H1 (cell line): ENCODE measurements around the gene BSCL2. TPM values are rescaled to one million over a fixed set of nuclear protein-coding genes. Genes with fewer than 3 reads are reported as not detected.

ENCODE experiments used
- CTCF ChIA-PET: fragments of 300-600 bp; sonication (Branson Sonifier 250); formaldehyde crosslinking; loops from one replicate; lab custom pipeline; 2021; ENCODE audit not compliant: partially characterized antibody; lab: Charles Lee
- POLR2A ChIA-PET: fragments of 300-600 bp; sonication (Branson Sonifier 250); formaldehyde crosslinking; loops from one replicate; lab custom pipeline; 2021; ENCODE audit warnings: inconsistent platforms; ENCODE audit not compliant: partially characterized antibody; lab: Charles Lee
- DNase-seq, 2 experiments: peaks; one replicate each; pipeline versions ENCODE4 v3.0.0 to v3.0.0-alpha.2; 2010 to 2022; ENCODE audit warnings: low spot score in 2 of 2, low read depth in 1 of 2, mixed read lengths in 1 of 2
- FAIRE-seq: peaks from 2 replicates; lab custom pipeline; 2011; peaks lifted over from hg19 to GRCh38; lab: Jason Lieb, UNC
- H2AFZ ChIP-seq: 2 replicates; pipeline ENCODE4 v1.8.1; 2012; ENCODE audit warnings: low read length, inconsistent platforms
- H2AK5ac ChIP-seq: 2 replicates; pipeline ENCODE4 v1.6.1; 2013; ENCODE audit warnings: low read depth, low read length
- H2BK120ac ChIP-seq: replicated peaks from 2 replicates; pipeline ENCODE3; 2013; ENCODE audit warnings: low read depth, low read length, inconsistent platforms
- H2BK12ac ChIP-seq: 2 replicates; pipeline ENCODE4 v1.6.1; 2013; ENCODE audit warnings: low read depth, low read length
- H2BK15ac ChIP-seq: 2 replicates; pipeline ENCODE4 v1.6.1; 2013; ENCODE audit warnings: low read length
- H2BK20ac ChIP-seq: 2 replicates; pipeline ENCODE4 v1.6.1; 2013; ENCODE audit warnings: low read length
- H2BK5ac ChIP-seq: 2 replicates; pipeline ENCODE4 v1.6.1; 2013; ENCODE audit warnings: low read depth, low read length
- H3K14ac ChIP-seq: 2 replicates; pipeline ENCODE4 v1.6.1; 2013; ENCODE audit warnings: inconsistent platforms; ENCODE audit not compliant: insufficient read length
- H3K18ac ChIP-seq: 2 replicates; pipeline ENCODE4 v1.6.1; 2013; ENCODE audit warnings: low read length; ENCODE audit errors: extremely low read depth
- H3K23ac ChIP-seq: 2 replicates; pipeline ENCODE4 v1.6.1; 2013; ENCODE audit warnings: inconsistent platforms; ENCODE audit not compliant: insufficient read length
- H3K23me2 ChIP-seq: 2 replicates; pipeline ENCODE4 v1.6.1; 2013; ENCODE audit warnings: low read depth, low read length
- H3K27ac ChIP-seq: 2 replicates; pipeline ENCODE4 v1.6.1; 2011; ENCODE audit warnings: low read depth, low read length, inconsistent platforms
- H3K27me3 ChIP-seq, 4 experiments: replicated peaks in 1 of 4; 1 replicate in 1 of 4; 2 replicates in 3 of 4; pipeline versions ENCODE4 v1.6.1 to v1.8.1; 2011 to 2013; ENCODE audit warnings: low read length in 3 of 4, mild to moderate bottlenecking in 3 of 4, inconsistent platforms in 2 of 4, mixed read lengths in 2 of 4, moderate library complexity in 1 of 4; ENCODE audit not compliant: control insufficient read depth in 3 of 4, insufficient read depth in 3 of 4; ENCODE audit errors: extremely low read depth in 1 of 4
- H3K36me3 ChIP-seq, 4 experiments: 2 replicates each; pipeline versions ENCODE4 v1.6.1 to v1.8.1; 2011 to 2013; ENCODE audit warnings: mild to moderate bottlenecking in 4 of 4, low read length in 3 of 4, moderate library complexity in 2 of 4, control low read depth in 1 of 4, inconsistent platforms in 1 of 4; ENCODE audit not compliant: insufficient read depth in 4 of 4, control insufficient read depth in 2 of 4
- H3K4ac ChIP-seq: replicated peaks from 2 replicates; pipeline ENCODE3; 2013; ENCODE audit warnings: low read length, low read depth, mixed read lengths, inconsistent platforms; ENCODE audit not compliant: insufficient read length
- H3K4me1 ChIP-seq, 4 experiments: replicated peaks in 1 of 4; 1 replicate in 1 of 4; 2 replicates in 3 of 4; pipeline versions ENCODE4 v1.6.1 to v1.8.1; 2011 to 2013; ENCODE audit warnings: low read length in 3 of 4, inconsistent platforms in 2 of 4, mixed read lengths in 1 of 4; ENCODE audit not compliant: insufficient read depth in 4 of 4, control insufficient read depth in 3 of 4
- H3K4me2 ChIP-seq, 2 experiments: 2 replicates each; pipeline versions ENCODE4 v1.6.1 to v1.8.1; 2011 to 2013; ENCODE audit warnings: low read depth in 2 of 2, low read length in 2 of 2, control low read depth in 1 of 2, inconsistent platforms in 1 of 2, mild to moderate bottlenecking in 1 of 2; ENCODE audit not compliant: insufficient read depth in 1 of 2
- H3K4me3 ChIP-seq, 4 experiments: fragments of 200-600, 300-600 bp in 1 of 4; sonication (generic), shearing (Covaris generic), sonication (Bioruptor Twin) in 1 of 4; 2 replicates each; pipeline versions ENCODE4 v1.5.1 to v1.8.1; 2011 to 2016; ENCODE audit warnings: low read length in 4 of 4, low read depth in 3 of 4, control low read depth in 2 of 4, inconsistent platforms in 2 of 4, mild to moderate bottlenecking in 2 of 4, mixed read lengths in 1 of 4, moderate library complexity in 1 of 4; ENCODE audit not compliant: insufficient read depth in 2 of 4; ENCODE audit errors: extremely low read depth in 1 of 4
- H3K56ac ChIP-seq: replicated peaks from 2 replicates; pipeline ENCODE3; 2013; ENCODE audit warnings: low read depth, mild to moderate bottlenecking, mixed read lengths, low read length, inconsistent platforms; ENCODE audit not compliant: insufficient read length
- H3K79me1 ChIP-seq: 2 replicates; pipeline ENCODE4 v1.6.1; 2013; ENCODE audit warnings: low read depth, low read length, control low read depth
- H3K79me2 ChIP-seq, 2 experiments: 2 replicates each; pipeline versions ENCODE4 v1.6.1 to v1.8.1; 2012 to 2013; ENCODE audit warnings: low read length in 2 of 2, mild to moderate bottlenecking in 2 of 2, inconsistent platforms in 1 of 2; ENCODE audit not compliant: insufficient read depth in 2 of 2, control insufficient read depth in 1 of 2
- H3K9ac ChIP-seq, 4 experiments: replicated peaks in 1 of 4; 1 replicate in 1 of 4; 2 replicates in 3 of 4; pipeline versions ENCODE4 v1.6.1 to v1.8.1; 2011 to 2013; ENCODE audit warnings: low read depth in 3 of 4, low read length in 3 of 4, control low read depth in 2 of 4, mild to moderate bottlenecking in 2 of 4, moderate library complexity in 2 of 4, inconsistent platforms in 1 of 4; ENCODE audit errors: extremely low read depth in 1 of 4
- H3K9me3 ChIP-seq, 2 experiments: 2 replicates each; pipeline versions ENCODE4 v1.6.1 to v1.8.1; 2012 to 2013; ENCODE audit warnings: mild to moderate bottlenecking in 2 of 2, moderate library complexity in 2 of 2, control low read depth in 1 of 2, inconsistent platforms in 1 of 2, low read depth in 1 of 2, low read length in 1 of 2, mixed read lengths in 1 of 2; ENCODE audit not compliant: insufficient read depth in 2 of 2
- H4K20me1 ChIP-seq, 2 experiments: replicated peaks in 1 of 2; 2 replicates each; pipeline versions ENCODE3 to v1.8.1; 2011 to 2013; ENCODE audit warnings: inconsistent platforms in 2 of 2, low read length in 2 of 2, mild to moderate bottlenecking in 1 of 2; ENCODE audit not compliant: insufficient read depth in 2 of 2, control insufficient read depth in 1 of 2
- H4K5ac ChIP-seq: 2 replicates; pipeline ENCODE4 v1.6.1; 2013; ENCODE audit warnings: low read length, low read depth, mixed read lengths, inconsistent platforms; ENCODE audit not compliant: insufficient read length
- H4K8ac ChIP-seq: 2 replicates; pipeline ENCODE4 v1.8.0; 2013; ENCODE audit warnings: mild to moderate bottlenecking, moderate library complexity, low read length, inconsistent platforms; ENCODE audit not compliant: insufficient read depth; ENCODE audit errors: extremely low read depth
- H4K91ac ChIP-seq: replicated peaks from 2 replicates; pipeline ENCODE3; 2013; ENCODE audit warnings: low read length, mixed read lengths, inconsistent platforms; ENCODE audit not compliant: insufficient read length
- BACH1 ChIP-seq: IDR thresholded peaks from 2 replicates; pipeline ENCODE4 v1.6.1; 2012; ENCODE audit warnings: low read length, improper control_type of control experiment
- WGBS, 2 experiments: shearing (Covaris generic) in 1 of 2; methylation state at CpG; one replicate each; pipeline versions ENCODE4 v1.1.6 to v1.1.7; 2013 to 2015; ENCODE audit warnings: low lambda C conversion rate in 2 of 2, mixed read lengths in 2 of 2, inconsistent platforms in 1 of 2, low coverage in 1 of 2, missing lambda C conversion rate in 1 of 2; ENCODE audit not compliant: insufficient replicate concordance in 2 of 2, insufficient coverage in 1 of 2, insufficient read length in 1 of 2; ENCODE audit errors: extremely low coverage in 1 of 2, missing lambda C conversion rate in 1 of 2; 5-methylcytosine and 5-hydroxymethylcytosine counted together
- polyA plus RNA-seq, 7 experiments: library from polyadenylated mRNA; depleted of rRNA in 3 of 7; stranded (reverse) in 5 of 7; unstranded in 2 of 7; fragments of >200 nt in 5 of 7; fragments of 200-250 nt in 2 of 7; gene quantifications; 1 replicate in 5 of 7; 2 replicates in 1 of 7; 4 replicates in 1 of 7; pipeline versions ENCODE4 v1.2.1 to v1.2.3, GENCODE V29; 2011 to 2013; ENCODE audit warnings: missing spikeins in 2 of 7, mixed read lengths in 2 of 7
- total RNA-seq: library from RNA; stranded (reverse); fragmentation: NEBNext Ultra II Directional; extraction: Animal tissue kit (Norgen Biotek cat#: 25700); gene quantifications from 2 replicates; pipeline ENCODE4 v1.2.1, GENCODE V29; 2021

BSCL2 gene
- total and polyA plus RNA-seq, 2 of the 8 experiments (the other 6 are each of a cell fraction or from before 2014, with no cell fraction given) = 59.5 to 264 TPM

DNA sequence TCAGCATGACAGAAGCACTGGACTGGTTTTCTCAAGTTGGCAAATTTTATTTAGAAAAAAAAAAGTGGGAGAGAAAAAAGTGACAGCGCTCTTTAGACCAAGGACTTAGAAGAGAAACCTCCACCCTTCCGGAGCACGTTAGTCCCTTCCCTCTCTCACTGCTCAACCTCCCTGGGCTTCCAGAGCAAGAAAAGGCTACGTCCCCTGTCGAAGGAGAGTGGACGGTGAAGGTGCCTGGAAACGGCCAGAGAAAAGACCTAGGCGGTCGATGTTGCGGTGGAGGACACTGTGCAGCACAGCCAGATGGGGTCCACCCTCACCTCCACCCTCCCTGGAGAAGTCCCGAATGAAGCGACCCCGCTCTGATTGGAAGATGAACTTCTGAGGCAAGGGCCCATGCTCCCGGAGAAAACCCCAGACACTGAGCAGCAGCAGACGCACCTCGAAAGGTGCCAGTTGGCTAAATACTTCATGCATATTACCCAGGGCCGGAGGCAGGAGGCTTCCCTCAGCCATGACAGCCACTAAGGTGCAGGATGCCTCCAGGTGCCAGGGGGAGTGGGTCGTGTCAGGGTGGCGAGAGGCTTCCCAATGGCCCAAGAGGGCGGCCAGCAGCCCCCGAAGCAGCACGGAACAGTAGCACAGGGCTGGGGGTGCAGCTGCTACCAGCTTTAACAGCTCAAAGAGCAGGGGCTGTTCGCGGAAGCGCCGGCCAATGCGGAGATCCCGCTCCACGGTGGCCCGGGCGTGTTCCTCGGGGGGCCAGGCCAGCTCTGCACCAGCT, 60.2 kb downstream of the BSCL2 start:
- ChIA-PET POLR2A (interaction anchor here (0.5 to 50.4 kb wide), 15 partner anchors 10 to 208 kb away, joined by 3 to 2041 read pairs (median 6); partner anchors contain the start of genes B3GAT3, BSCL2, C11orf98 and CSKMT), CTCF (interaction anchor here (0.8 to 2.0 kb wide), 7 partner anchors 18 to 122 kb away, joined by 3 to 12 read pairs (median 4); partner anchors contain the start of genes C11orf98 and CSKMT)
- H4K20me1 ChIP-seq = peaks cover 3 to 21% of the 10 kb centered on the region in 2 experiments
- no peak overlapping the region for H3K23ac ChIP-seq
- no peak overlapping the region for H2BK5ac ChIP-seq
- no peaks in the 10 kb centered on the region; a peak in 2 of 7 replicates for H3K4me1 ChIP-seq
- H3K4me3 ChIP-seq = peak overlapping the region in 1 of 4 experiments; percentile 86; a peak in 4 of 8 replicates
- no peaks in the 10 kb centered on the region for H3K9me3 ChIP-seq
- TF ChIP-seq BACH1 = no peak
- H3K4ac ChIP-seq = no peak overlapping the region
- no peaks in the 10 kb centered on the region for H3K27me3 ChIP-seq
- FAIRE-seq (no peak), DNase-seq (no peak)
- no peak overlapping the region for H4K91ac ChIP-seq
- H2BK15ac ChIP-seq = no peak overlapping the region
- H3K18ac ChIP-seq = no peak overlapping the region
- H3K23me2 ChIP-seq = peaks cover 5% of the 10 kb centered on the region; the same call in 1 of the 2 replicates
- H2BK12ac ChIP-seq = no peak overlapping the region
- H2AK5ac ChIP-seq = no peak overlapping the region
- peaks cover 11 to 50% of the 10 kb centered on the region in 2 experiments for H3K79me2 ChIP-seq
- H4K5ac ChIP-seq = no peak overlapping the region
- peaks cover 10% of the 10 kb centered on the region for H3K79me1 ChIP-seq
- H3K27ac ChIP-seq = no peak overlapping the region
- peaks cover 0 to 28% (median 7%) of the 10 kb centered on the region in 4 experiments; a peak in 6 of 8 replicates for H3K36me3 ChIP-seq
- H2BK20ac ChIP-seq = no peak overlapping the region
- WGBS, 2 experiments = 80% methylated on average over 30 of the region's 32 CpGs; no CpG with 5 or more reads in 1 of the 2 experiments
- peak overlapping the region; percentile 20 to 35; a peak in 3 of 4 replicates for H3K4me2 ChIP-seq
- H3K56ac ChIP-seq = no peak overlapping the region
- H3K14ac ChIP-seq = no peak overlapping the region
- H3K9ac ChIP-seq = no peak overlapping the region
- H2AFZ ChIP-seq = no peak overlapping the region
- H4K8ac ChIP-seq = no peak overlapping the region; the same call in 1 of the 2 replicates
- no peak overlapping the region for H2BK120ac ChIP-seq
